Activated CD4-positive, alpha-beta T cell treated with anti-CD3 and anti-CD28 coated beads for 24 hours (primary cell): ENCODE data around the gene RNF113B.

ENCODE experiments used
- DNase-seq, 2 donors: peaks; one replicate each; pipeline ENCODE4 v3.0.0-alpha.2; 2020; ENCODE audit warnings: low read depth in 2 of 2

The RNF113B gene

DNA sequence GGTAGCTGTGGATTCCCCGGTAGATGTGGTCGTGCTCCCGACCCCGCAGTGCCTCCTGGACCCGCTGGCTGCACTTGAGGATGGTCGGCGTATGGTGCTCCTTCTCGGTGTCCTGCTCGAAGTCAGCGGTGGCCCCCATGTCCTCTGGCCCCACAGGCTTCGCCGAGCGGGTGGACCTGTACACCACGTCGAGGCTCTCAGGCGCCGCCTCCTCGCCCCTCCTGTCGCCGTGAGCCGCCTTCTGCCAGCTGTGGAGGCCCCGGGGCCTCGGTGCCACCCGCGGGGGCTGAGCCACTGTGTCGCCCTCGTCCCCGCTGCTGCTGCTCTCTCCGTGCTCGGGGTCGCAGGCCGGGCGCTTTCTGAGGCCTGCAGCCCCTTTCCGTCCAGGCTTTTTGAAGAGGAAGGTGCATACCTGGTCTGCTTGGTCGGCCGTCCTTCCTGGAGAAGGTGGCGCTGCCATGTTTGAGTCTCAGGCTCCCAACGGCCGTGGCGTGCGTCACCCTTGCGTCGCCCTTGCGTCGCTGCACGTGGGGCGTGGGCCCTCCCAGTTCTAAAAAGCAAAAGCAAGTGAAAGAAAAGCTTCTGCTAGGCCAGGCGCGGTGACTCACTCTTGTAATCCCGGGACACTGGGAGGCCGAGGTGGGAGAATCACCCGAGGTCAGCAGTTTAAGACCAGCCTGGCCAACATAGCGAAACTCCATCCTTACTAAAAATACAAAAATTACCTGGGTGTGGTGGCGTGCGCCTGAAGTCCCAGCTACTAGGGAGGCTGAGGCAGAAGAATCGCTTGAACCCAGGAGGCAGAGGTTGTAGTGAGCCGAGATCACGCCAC lies at the start of gene RNF113B:
RNF113B (minus strand) TSS at position 493 of the 832 bp plus-strand sequence; CDS start at position 460, 33 bp downstream.
- DNase-seq = no peak

DNA sequence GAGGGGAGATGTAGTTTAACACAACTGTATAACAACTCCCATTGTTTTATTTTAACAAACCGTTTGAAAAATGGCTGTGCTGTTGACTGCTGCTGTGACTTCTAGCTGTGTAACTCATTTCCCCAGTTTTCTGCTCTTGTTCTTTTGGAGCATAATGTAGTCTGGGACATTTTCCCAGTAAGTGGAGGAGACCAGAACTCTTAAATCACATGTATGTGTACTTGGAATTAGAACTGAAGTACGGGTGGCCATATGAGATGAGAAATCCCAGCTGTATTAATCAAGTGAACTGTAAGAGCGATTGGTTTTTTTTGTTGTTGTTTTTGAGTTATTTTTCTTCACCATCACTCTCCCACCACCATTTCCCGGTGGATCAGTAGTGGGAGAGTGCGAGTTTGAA lies 49.4 kb upstream of the RNF113B start:
- DNase-seq = no peak

DNA sequence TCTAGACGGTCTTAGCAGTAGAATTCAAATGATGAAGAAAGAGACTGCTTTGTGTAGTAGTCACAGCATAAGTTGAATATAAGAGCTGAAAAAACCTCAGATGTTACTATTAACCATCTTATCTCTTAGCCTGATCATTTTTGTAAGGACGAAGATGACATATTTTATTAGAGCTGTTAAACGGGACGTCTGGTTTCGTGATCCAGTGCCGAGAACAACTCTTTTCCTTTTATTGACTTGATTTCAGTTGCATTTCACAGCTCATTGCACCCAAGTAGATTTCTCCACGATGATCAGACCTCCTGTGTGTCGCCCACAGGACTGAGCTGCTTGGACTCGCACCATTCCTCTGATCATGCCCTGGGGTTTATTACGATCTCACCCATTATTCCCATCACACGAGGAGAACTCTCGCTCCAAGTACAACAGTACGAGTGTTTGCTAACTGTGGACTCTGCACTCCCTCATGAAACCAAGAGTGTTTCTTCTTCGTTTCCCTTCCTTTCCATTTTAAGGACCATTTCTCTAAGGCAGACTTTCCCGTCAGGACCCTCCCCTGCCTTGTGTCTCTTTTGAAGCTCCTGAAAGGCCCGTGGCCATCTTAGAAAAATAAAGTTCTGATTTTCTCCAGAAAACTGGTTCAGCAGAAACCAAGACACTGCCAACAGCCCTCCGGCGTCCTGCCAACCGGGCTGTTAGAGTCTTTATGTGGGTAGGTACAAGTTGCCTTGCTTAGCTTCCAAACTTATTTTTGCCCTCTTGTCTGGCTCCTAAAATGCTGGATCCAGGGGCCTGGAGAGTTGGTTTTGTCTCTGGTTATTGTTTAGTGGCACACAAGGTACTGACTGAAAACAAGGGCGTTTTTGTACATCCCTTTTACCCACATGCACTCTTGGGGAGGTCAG lies 48.2 kb upstream of the RNF113B start:
- DNase-seq = no peak

DNA sequence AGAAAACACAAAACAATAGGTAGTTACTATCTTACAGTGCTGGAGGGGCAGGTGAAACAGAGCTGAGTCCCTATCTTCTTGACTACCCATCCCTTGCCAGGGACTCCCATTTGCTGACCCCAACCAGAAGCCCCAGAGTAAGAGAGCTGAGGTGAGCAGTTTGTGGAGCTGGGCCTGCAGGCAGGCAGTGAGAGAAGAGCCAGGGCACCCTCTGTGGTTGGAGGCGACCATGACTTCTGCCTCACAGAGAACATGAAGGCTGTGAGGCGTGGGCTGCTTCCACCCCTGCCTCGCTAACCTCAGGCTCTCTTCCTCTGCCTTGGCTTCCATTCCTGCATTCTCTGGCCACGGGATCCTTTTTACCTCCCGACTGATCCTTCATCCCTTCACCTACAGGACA lies 47.5 kb upstream of the RNF113B start:
- DNase-seq = no peak

DNA sequence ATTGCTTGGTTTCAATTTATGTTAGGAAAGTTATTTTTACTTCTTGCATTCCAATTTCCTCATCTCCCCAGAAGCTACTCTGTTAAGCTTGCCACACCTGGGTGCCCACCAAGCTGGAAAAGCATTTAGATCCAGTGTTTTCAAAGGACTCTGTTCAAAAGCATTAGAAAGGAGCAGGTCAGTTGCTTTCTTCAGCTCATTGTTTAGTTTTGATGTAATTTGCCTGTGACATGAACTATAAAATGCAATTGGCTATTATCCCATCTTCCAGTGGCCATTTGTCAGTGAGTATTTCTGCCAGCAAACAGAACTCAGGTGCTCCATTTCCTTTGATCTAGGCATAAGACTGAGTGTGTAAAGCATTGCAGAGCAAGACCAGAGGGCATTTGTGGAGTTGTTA lies 46.7 kb upstream of the RNF113B start:
- DNase-seq = no peak

DNA sequence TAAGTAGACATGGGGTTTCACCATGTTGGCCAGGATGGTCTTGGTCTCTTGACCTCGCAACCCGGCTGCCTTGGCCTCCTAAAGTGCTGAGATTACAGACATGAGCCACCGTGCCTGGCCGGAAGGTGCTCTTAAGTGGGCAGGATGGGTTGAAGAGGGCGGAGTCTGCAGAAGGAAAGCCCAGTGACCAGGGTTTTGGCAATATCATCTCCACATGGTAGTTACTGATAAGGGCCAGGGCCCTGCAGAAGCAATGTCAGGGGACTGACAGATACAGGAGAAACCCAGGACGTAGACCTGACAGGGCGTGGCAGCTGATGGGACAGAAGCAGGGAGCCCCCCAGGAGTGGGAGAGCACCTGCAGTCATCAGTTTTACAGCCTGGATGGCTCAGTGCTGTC lies 45.7 kb upstream of the RNF113B start:
- DNase-seq = no peak

DNA sequence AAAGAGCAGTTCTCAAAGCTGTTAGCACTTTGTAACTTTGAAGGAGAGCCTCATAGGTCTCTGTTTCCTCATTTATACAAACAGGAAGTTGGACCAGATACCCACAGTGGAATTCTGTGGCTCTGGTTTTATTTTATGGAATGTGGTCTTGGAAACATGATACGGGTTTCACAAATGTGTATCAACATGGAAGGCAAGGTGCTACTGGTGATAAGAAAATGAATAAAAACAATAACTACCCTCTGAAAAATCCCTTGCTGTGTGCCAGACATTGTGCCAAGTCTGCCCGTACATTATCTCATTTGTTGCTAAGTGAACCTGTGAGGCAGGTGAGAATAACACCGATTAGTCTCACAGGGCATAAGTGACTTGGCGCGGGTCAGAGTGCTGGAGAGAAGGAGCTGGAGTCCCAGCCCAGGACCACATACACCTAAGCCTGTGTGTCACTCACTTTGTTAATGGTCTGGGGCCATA lies 45.0 kb upstream of the RNF113B start:
- DNase-seq = no peak

DNA sequence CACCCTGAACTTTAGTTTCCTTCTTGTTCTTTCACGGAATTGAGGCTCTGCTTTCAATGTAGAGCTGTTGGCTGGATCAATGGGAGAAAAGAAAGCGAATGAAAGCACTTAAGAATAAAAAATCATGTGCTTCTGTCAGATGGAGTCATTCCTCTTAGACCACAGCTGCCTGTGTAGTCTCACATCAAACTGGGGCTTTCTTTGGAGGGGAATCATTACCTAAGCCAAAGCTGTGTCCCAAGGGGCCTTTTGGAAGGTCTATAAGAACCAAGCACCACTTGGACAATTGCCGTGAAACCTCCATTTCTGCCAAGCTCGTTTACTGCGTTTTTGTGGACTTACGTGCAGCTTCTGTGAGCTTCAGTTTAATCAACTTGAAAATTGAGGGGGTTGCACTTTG lies 44.2 kb upstream of the RNF113B start:
- DNase-seq = no peak

DNA sequence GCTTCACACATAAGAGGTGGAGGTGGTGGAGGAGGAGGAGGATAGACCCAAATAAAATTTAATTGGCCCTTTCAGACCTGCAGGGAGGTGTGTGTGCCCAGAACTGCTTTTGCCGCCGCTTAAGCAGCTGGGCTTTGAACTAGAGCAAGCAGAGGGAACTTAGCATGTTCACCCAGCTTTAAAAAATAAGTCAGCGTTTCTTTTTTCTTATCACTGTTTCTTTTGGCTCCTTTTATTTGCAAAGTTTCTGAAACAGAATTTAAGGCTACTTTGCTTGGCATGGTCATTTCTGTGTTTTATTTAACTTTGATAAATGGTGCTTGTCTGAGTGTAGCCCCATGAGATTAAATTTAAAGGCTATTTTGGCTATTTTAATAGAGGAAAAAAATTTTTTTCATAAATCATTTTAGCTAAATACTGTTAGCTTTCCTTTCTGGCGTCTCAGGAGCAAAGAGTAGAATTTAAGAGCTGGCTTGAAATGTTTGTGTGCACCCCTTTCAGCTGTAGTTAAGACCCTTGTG lies 43.3 kb upstream of the RNF113B start:
- DNase-seq = no peak

DNA sequence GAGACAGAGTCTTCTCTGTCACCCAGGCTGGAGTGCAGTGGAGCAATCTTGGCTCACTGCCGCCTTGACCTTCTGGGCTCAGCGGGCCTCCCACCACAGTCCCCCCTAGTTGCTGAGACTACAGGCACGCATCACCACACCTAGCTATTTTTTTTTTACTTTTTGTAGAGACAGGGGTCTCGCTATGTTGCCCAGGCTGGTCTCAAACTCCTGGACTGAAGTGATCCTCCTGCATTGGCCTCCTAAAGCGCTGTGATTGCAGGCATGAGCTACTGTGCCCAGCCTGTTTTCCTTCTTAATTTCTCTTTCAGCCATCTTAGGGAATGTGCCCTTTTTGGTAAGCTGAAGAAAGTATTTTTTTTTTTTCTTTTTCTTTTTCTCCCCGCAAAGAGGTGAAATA lies 42.6 kb upstream of the RNF113B start:
- no peak for DNase-seq

DNA sequence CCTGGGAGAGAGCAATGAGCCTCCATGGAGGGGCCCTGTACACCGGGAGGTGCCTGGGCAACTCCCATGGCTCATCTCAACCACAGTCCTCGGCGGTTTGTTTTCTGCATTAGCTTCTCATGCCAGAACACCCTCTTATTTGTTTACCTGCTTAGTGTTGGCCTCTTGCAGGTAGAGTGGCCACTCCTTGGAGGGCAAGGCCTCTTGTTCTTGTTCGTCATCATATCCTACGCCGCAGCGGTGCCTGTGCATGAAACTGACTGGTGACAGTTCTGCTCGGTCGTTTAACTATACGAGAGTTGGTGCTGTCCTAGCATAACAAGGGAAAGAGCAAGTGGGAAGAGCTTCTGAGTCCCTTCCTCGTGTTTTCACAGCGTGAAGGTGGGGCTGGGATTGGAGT lies 40.5 kb upstream of the RNF113B start:
- DNase-seq = no peak

DNA sequence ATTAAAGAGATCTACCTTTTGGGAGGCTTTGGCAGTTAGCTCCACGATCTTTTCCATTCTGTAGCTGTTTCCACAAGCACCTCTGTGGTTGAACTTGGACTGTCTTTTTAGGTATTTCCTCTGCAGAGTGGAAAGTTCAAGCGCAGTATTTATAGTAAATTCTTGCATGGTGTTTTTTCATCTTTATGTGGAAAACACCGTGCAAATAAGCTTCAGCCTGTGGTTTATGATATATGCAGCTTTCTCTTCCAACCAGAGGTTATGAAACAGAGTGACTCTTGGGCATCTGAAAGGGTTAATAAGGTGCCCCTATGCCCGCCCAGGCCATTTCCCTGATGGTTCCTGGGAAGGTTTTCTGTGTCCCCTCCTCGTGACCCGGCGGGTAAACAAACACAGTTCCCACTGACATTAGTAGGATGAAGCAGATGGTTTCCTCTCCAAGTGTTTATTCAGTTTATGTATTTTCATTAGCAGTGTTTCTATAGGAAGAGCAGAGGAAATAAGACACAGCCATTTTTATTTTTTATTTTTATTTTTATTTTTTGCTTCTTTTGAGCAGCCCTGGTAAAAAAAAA lies 39.7 kb upstream of the RNF113B start:
- DNase-seq = no peak

DNA sequence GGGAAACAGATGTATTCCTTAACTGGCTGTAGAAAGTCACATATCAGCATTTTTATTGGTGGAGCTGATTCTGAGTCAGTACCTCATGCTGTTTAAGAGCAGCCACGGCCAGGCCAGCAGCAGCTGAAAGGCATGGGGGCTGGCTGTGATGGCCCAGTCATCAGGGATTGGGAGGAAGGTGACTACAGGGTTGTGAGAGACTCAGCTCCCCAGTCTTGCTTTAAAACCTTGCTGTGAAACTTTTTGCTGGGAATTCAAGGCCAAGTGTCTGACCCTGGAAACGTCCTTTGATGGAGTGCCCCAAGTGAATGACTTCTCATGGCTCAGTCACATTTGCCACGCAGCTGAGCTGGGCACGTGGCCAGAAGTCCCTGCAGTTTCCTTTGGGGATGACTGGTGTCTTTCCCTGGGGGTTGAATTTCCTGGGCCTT lies 39.1 kb upstream of the RNF113B start:
- no peak for DNase-seq

DNA sequence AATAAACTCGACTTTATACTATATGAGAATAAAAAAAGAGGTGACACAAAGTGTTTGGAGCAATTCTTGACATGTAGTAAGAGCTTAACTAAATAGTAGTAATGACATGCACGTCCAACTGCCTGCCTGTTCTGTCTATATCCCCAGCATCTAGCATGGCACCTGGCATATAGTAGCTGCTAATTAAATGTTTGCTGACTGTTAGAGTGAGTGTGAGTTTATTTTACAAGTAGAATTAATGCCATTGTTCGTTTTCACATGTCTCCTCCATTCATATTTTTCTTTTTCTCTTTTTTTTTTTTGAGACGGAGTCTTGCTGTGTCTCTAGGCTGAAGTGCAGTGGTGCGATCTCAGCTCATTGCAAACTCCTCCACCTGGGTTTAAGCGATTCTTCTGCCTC lies 38.4 kb upstream of the RNF113B start:
- DNase-seq = no peak

DNA sequence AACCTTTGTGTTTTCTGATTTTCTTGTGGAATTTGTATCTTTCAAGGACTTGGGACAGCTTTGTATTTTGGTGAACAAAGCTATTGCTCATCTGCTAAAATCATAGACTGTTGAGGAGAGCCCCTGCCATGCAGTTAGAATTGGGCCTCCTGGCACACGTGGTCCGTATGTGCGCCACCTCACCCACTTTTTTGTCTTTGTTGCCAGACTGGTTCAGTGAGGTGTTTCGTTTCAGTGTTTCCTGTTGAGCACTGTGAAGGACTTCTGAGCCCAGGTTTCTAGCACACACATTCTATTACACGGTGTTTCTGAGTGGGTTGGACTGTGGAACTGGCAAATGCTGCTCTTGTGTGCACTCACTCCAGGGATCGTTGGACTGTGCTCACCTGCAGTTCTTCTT lies 37.6 kb upstream of the RNF113B start:
- DNase-seq = no peak

DNA sequence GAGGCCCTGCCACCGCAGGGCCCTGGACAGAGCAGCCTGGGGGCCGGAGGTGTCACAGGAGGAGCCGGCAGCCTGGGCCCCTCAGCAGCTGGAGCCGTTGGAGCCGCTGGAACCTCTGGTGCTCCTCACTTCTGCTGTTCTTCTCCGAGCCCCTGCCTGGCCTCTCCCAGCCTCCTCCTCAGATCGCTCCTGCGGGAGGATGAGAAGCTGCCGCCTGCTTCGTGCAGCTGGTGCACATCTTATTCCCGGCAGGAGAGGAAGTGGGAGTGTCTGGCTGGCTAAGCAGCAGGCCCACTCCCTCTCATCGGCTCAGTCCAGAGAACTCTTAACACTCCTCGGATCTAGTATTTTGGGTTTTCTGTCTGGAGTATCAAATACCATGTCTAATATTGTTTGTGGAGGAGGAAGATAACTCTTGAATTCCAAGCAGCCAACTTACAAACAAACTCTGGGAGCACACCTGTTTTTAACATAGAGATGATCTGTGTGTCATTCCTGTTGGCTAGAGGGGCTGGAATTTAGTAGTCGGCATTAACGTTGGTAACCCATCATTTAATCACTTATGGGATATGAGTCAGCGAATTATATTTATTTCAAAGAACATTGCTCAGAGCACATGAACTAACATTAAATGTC lies 37.1 kb upstream of the RNF113B start:
- DNase-seq = no peak

DNA sequence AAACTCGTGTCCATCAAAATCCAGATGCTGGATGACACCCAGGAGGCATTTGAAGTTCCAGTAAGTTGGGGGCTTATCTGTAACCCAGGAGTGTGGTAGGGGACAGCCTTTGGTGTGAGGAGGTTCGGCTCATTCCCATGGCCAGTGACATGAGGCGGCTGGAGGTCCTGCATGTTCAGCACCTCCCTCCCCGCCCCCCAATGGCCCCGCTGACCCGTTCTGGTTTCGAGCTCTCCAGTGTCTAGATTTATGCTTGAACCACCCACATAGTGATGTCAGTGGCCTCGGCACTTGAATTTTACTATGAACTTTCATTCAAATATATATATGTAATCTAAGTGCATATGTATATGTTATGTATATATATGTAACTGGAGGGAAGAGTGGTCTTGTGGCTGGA lies 36.3 kb upstream of the RNF113B start:
- DNase-seq = no peak

DNA sequence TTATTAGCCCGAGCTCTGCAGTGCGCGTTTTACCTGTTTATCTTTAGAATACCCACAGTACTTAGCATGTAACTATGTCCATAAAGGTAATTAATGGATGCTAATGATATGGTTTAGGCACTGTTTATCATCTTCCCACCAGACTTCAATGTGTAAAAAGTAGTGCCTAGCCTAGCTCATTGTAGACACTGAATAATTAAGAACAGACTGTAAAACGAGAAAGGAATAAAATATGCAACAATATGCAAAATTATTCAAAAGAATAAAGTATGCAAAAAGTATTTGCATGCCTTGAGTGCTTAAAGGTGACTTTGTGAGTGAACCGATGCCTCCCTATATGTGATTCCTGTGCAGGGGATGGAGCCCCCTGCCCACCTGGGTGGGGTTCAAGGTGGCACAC lies 35.7 kb upstream of the RNF113B start:
- DNase-seq = no peak

DNA sequence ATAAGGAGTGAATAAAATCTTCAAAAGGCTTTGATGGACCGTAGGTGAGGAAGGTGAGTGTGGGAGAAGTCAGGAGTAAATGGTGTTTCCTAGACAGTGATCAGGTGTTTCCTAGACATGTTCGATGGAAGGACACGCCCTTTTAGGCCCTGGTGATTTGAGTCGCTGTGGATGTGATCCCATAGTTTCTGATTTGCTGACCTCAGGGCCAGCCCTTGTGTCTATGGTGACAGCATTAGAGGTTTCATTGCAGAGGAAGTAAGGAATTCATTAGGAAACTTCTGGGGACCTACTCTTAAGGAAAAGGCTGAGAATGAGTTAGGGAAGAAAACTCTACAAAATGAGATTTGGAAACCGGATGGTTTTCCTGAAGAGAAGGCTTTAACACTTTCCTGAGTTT lies 31.5 kb upstream of the RNF113B start:
- no peak for DNase-seq

DNA sequence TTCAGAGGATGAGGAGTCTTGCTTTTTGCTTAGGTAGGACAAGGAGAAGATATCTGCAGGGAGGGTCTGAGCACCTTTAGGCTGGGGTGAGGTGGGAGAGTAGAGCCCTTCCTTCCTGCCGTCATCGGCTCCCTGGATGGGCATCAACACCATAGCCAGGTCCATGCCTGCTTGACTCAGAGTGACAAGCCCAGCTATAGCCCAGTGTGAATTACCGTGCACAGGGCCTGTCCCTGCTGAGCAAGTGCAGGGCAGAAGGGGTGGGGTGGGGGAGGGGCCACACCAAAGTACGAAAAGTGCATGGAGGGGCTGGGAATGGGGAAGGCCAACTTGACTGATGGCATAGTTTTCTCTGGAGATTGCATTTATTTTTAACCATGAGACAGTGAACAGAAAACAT lies 30.3 kb upstream of the RNF113B start:
- DNase-seq = no peak

DNA sequence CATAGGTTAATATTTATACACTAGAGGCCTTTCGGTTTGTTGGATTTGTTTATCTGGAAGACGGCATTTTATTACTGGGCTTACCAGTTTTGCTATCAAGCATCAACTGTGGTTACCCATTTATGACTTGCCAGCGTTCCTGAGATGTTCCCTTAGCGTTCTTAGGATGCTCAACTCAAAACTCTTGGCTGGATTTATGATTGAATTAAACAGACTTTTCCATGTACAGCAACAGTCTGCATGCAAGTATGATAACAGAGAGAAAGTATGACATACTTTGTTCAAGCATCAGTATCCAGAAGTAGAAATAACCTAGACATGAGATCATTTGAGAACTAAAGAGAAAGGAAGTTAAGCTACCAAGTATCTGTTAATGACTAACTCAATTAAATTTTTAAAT lies 29.9 kb upstream of the RNF113B start:
- DNase-seq = no peak

DNA sequence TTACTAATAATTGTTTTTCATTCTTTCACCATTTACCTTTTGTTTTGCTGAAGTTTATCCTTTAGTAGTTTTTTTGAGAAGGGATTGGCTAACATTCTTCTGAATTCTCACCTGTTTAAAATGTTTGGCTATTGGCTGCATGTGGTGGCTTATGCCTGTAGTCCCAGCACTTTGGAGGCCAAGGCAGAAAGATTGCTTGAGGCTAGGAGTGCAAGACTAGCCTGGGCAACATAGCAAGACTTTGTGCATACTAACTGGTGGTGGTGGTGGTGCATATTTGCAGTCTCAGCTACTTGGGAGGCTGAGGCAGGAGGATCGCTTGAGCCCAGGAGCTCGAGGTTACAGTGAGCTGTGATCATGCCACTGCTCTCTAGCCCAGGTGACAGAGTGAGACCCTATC lies 27.5 kb upstream of the RNF113B start:
- DNase-seq = no peak
